Measurements from ENCODE around the gene DLG2. TPM values are rescaled to one million over a fixed set of nuclear protein-coding genes. Genes with fewer than 3 reads are reported as not detected.
"Not testable (repeated sequence)": the region's sequence is repeated elsewhere in the genome, so short reads cannot be mapped to it uniquely, and the experiment has no call there.

DLG2 gene
- total RNA-seq, 2 experiments from 2014 or later = 2.0 to 2.1 TPM

DNA sequence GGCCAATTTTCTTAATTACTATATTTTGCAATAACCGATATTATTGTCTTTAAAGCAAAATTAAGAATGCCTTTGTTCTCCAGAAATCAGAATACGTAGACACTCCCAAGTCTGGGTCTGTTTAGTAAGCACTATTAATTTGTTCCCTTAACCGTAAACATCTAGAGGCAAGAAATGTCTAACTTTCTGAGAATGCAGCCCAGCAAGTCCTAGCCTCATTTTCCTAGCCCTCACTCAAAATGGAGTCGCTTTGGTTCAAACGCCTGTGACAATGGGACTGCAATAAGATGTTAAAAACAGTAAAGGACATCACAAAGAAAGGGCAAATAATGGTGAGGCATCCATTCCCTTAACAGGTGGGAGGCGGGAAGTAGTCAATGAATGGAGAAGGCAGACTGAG is 280.7 kb downstream of the DLG2 start:
- Histone ChIP-seq H3K9me3 (ENCODE audit: control insufficient read depth in 1 of 2, insufficient read depth in 1 of 2, low read length in 2 of 2) (peaks cover 14 to 17% of the 10 kb centered on the region in 2 experiments), H3K4me3 (ENCODE audit: low read length) (no peak overlapping the region), H3K4me1 (ENCODE audit: insufficient read depth, low read length) (no peaks in the 10 kb centered on the region), H3K27me3 (ENCODE audit: control insufficient read depth in 1 of 2, insufficient read depth in 2 of 2, low read length in 2 of 2) (no peaks in the 10 kb centered on the region), H3K27ac (ENCODE audit: low read depth in 1 of 2, low read length in 2 of 2) (no peak overlapping the region), H3K36me3 (ENCODE audit: insufficient read depth, low read length) (no peaks in the 10 kb centered on the region)
- Mint-ChIP-seq H3K27me3 (no peaks in the 10 kb centered on the region), H3K27ac (no peak overlapping the region), H3K4me3 (no peak overlapping the region), H3K4me1 (ENCODE audit: low read depth) (no peaks in the 10 kb centered on the region), H3K9me3 (peaks cover 14% of the 10 kb centered on the region), H3K36me3 (ENCODE audit: low read depth) (peaks cover 6% of the 10 kb centered on the region)
- ATAC-seq (ENCODE audit: poor library complexity) (no peak), DNase-seq (no peak)
- intact Hi-C loops (cut with DNase I, micrococcal nuclease) = no loop called here
- ChIA-PET POLR2A (no interaction called here), CTCF (no interaction called here)
- TF ChIP-seq CTCF (IDR thresholded peaks at IDR 0.05) = no peak

GRCh38 chr11:85340846-85341245 is 286.3 kb downstream of the DLG2 start:
- CTCF ChIA-PET; ATAC-seq (ENCODE audit: poor library complexity); H3K4me1 Mint-ChIP-seq (ENCODE audit: low read depth): not testable (repeated sequence)

GRCh38 chr11:85318573-85318972 is 308.6 kb downstream of the DLG2 start:
- Mint-ChIP-seq H3K4me3 (no peak overlapping the region), H3K36me3 (ENCODE audit: low read depth) (no peaks in the 10 kb centered on the region), H3K9me3 (peaks cover 5% of the 10 kb centered on the region), H3K27me3 (no peaks in the 10 kb centered on the region), H3K4me1 (ENCODE audit: low read depth) (no peaks in the 10 kb centered on the region), H3K27ac (no peak overlapping the region)
- Histone ChIP-seq H3K4me3 (ENCODE audit: low read length) (no peak overlapping the region), H3K9me3 (ENCODE audit: control insufficient read depth in 1 of 2, insufficient read depth in 1 of 2, low read length in 2 of 2) (peaks cover 0 to 4% of the 10 kb centered on the region in 2 experiments), H3K27ac (ENCODE audit: low read depth in 1 of 2, low read length in 2 of 2) (no peak overlapping the region), H3K27me3 (ENCODE audit: control insufficient read depth in 1 of 2, insufficient read depth in 2 of 2, low read length in 2 of 2) (no peaks in the 10 kb centered on the region), H3K4me1 (ENCODE audit: insufficient read depth, low read length) (no peaks in the 10 kb centered on the region), H3K36me3 (ENCODE audit: insufficient read depth, low read length) (no peaks in the 10 kb centered on the region)
- ATAC-seq (ENCODE audit: poor library complexity) = no peak
- no peak for DNase-seq
- TF ChIP-seq CTCF (IDR thresholded peaks at IDR 0.05) = no peak
- intact Hi-C loops (cut with DNase I, micrococcal nuclease) = no loop called here
- CTCF ChIA-PET = no interaction called here
- POLR2A ChIA-PET = no interaction called here

More at GRCh38 chr11:85340846-85341245, 286.3 kb downstream of the DLG2 start:
- H3K27me3 ChIP-seq (ENCODE audit: control insufficient read depth in 1 of 2, insufficient read depth in 2 of 2, low read length in 2 of 2); H3K27ac Mint-ChIP-seq; H3K4me3 ChIP-seq (ENCODE audit: low read length); POLR2A ChIA-PET; H3K27ac ChIP-seq (ENCODE audit: low read depth in 1 of 2, low read length in 2 of 2); intact Hi-C loops (cut with DNase I, micrococcal nuclease); H3K4me1 ChIP-seq (ENCODE audit: insufficient read depth, low read length); DNase-seq; H3K36me3 Mint-ChIP-seq (ENCODE audit: low read depth); H3K36me3 ChIP-seq (ENCODE audit: insufficient read depth, low read length); H3K4me3 Mint-ChIP-seq; H3K27me3 Mint-ChIP-seq: not testable (repeated sequence)
- H3K9me3 ChIP-seq (ENCODE audit: control insufficient read depth in 1 of 2, insufficient read depth in 1 of 2, low read length in 2 of 2) = peaks cover 19 to 34% of the 10 kb centered on the region in 2 experiments
- peaks cover 19% of the 10 kb centered on the region for H3K9me3 Mint-ChIP-seq

- H3K27me3 Mint-ChIP-seq = no peaks in the 10 kb centered on the region
- DNase-seq (peak in 2 of 14 experiments; percentile 17 to 21), ATAC-seq (ENCODE audit: poor library complexity) (no peak)
- no peaks in the 10 kb centered on the region for H3K4me1 Mint-ChIP-seq (ENCODE audit: low read depth)
- no peaks in the 10 kb centered on the region for H3K4me1 ChIP-seq (ENCODE audit: insufficient read depth, low read length)
- H3K4me3 Mint-ChIP-seq = no peak overlapping the region
- no peak overlapping the region for H3K27ac Mint-ChIP-seq
- no peaks in the 10 kb centered on the region for H3K36me3 ChIP-seq (ENCODE audit: insufficient read depth, low read length)
- intact Hi-C loops (cut with DNase I, micrococcal nuclease) = no loop called here
- H3K9me3 Mint-ChIP-seq = peaks cover 7% of the 10 kb centered on the region
- no peak for TF ChIP-seq CTCF (IDR thresholded peaks at IDR 0.05)
- CTCF ChIA-PET = no interaction called here
- no peaks in the 10 kb centered on the region for H3K36me3 Mint-ChIP-seq (ENCODE audit: low read depth)
- H3K9me3 ChIP-seq (ENCODE audit: control insufficient read depth in 1 of 2, insufficient read depth in 1 of 2, low read length in 2 of 2) = peaks cover 0 to 4% of the 10 kb centered on the region in 2 experiments
- POLR2A ChIA-PET = no interaction called here
- H3K27me3 ChIP-seq (ENCODE audit: control insufficient read depth in 1 of 2, insufficient read depth in 2 of 2, low read length in 2 of 2) = no peaks in the 10 kb centered on the region
- no peak overlapping the region for H3K27ac ChIP-seq (ENCODE audit: low read depth in 1 of 2, low read length in 2 of 2)
- H3K4me3 ChIP-seq (ENCODE audit: low read length) = no peak overlapping the region
Measured at GRCh38 chr11:85316967-85317366, 310.2 kb downstream of the DLG2 start.
